GM18870 (cell line): Measurements from ENCODE around the gene SERPINH1.

Experiments used
- ATAC-seq: cut with Tn5 transposase; IDR thresholded peaks from one replicate; pipeline ENCODE4 v1.9.1; 2021; ENCODE audit warnings: moderate library complexity; ENCODE audit not compliant: unreplicated experiment

The SERPINH1 gene

DNA sequence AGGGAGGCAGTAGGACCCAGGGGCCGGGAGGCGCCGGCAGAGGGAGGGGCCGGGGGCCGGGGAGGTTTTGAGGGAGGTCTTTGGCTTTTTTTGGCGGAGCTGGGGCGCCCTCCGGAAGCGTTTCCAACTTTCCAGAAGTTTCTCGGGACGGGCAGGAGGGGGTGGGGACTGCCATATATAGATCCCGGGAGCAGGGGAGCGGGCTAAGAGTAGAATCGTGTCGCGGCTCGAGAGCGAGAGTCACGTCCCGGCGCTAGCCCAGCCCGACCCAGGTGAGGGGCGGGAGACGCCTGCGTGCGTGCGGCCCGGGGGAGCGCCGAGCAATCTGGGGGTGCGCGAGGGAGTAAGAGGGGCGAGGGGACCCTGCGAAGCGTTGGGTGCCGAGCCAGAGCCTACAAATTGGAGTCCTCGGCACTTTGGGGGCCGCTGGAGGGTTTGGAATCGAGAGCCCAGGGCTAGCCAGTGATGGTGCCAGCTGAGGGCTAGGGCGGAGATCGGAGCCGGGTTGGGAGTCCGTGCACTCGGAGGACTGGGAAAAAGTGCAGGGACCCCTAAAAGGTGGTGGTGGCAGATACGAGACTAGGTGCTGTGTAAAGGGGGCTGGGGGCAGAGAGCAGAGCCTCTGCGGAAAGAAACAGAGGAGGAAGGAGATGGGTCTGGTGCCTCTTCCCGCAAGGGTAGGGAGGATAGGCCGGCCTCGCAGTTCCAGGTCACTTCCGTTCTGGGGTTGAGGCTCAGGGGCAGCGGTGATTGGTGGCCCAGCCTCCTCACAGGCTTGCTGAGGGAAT lies at the start of gene SERPINH1:
Gene SERPINH1, plus strand, starts transcription at position 206 of the 788 bp plus-strand sequence. CDS start 4,097 bp downstream, outside the sequence.
- ATAC-seq: peak; percentile 76

DNA sequence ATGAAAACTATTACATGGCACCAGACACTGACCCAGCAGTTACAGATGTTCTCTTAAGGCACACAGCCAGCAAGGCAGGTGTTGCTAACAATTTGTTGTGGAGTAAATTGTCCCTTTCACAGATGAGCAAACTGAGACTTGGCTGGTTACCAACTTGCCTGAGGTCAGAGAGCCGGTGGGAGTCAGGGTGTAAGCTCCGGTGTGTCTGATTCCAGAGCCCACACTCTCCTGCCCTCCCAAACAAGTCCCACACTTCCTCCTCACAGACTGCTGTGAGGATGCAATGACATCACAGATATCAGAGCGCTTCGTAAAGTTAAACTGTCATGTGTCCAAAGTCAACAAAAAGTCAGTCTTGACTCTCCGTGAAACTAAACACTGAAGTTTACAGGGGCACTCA lies 48.8 kb upstream of the SERPINH1 start:
- ATAC-seq: no peak

DNA sequence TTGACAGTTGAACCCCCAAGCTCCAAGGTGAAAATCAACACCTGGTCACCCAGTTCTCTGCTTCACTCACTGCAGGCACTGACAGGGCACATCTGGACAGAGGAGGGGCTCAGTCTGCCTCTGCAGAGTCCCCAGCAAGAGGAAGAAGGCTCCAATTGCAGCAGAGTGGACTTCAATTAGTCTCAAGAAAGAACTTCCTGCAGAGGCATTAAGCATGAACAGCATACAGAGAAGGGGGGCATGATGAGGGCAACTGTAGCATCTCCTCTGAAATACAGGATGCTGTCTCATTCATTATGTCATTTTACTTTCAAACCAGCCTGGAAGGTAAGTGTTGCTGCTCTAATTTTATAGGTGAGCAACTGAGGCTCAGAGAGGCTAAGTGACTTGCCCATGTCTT lies 47.5 kb upstream of the SERPINH1 start:
- no peak for ATAC-seq

DNA sequence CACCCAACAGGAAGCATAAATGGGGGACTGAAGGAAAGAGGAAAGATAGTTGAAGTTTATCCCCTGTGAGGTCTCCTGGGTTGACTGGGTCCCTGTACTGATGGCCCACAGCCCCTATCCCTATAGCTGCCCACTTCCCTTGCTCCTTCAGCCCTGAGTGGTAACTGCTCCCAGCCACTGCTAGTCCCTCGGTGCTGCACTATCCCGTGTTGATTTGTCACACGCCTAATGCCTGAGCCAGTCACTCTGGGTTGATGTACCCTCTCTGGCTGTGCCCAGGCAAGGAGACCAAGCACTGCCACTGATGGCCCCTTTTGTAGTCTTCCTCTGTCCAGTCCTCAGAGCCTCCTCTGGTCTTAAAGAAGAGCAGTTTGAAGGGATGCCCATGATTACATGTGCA lies 45.9 kb upstream of the SERPINH1 start:
- no peak for ATAC-seq

DNA sequence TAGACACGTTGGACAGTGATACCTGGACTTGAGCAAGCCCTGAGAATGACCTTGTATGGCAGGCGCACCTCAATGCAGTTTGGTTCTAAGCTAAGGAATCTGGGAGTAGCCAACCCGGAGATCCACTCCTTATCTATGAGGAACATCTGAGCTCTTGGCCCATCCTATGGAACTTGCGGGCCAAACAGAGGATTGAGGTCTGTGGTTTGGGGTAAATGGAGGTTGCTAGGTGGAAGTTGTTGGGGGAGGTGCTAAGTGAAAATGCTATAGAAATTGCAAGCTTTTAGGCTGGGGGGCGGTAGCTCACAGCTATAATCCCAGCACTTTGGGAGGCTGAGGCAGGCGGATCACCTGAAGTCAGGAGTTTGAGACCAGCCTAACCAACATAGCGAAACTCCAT lies 45.2 kb upstream of the SERPINH1 start:
- ATAC-seq: no peak

DNA sequence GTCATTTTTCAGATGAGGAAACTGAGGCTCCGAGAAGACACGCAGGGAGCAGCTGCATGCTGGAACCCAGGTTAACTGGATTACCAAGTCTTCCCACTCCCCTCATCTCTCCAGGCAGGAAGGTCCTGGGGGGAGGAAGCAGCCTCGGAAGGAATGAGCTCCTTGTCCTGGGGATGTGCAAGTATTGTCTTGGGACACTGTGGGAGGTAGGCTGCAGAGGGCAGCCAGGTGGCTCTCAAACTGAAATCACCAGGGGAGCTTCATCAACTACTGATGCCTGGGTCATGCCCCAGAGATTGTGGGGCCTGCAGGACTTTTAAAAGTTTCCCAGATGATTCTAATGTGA lies 43.9 kb upstream of the SERPINH1 start:
- no peak for ATAC-seq

DNA sequence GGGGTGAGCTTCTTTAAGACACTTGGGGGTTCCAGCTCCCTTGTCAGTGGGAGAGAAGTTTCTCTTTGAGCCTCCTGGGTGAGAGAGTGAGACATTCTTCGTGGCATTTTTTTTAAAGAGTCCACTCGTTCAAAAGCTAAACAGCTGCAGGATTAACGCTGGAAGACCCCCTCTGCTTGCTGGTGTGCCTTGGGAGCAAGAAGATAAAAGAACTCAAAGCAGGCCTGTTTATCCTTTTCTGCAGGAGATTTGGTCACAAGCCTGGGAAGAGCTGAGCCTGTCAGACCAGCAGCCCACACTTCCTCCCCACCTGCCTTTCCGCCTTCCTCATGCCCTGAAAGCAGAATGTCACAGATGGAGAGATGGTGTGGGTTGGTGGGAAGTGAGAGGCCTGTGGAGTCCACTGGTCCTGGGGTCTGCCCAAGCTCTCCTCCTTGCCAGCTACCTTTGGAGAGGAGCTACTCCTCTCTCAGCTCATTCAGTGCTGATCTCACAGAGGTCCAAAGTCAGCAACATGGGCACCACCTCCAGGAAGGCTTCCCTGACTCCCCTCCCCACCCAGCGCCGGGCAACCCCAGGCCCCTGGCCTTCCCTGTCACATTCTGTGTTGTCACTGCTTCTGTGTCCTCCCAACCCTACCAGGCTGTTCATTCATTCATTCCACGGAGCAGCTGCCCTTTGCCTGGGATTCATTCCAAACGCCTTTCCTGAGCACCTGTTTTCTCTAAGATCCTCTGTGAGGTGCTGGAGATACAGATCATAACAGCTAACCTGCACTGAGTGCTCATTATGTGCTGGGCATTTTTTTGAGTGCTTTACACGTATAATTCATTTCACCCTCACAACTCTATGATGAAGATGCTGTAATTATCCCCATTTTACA lies 43.0 kb upstream of the SERPINH1 start:
- ATAC-seq: no peak

DNA sequence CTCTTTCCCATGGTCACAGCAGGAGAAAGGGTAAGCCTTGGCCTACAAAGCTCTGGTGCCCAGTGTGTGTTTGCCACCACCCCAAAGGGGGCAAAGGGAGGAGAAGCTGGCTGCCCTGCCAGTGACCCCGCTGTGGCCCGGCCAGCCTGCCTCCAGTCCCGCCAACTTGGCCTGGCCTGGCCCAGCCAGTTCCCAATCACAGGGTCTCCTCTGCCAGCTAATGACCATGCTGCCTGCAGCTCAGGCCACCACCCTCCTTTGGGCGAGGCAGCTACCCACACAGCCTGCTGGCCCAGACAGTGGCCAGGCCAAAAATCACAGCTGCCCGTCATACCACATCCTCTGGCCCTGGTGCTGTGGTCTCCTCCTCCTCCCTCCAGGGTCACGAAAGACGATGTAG lies 41.4 kb upstream of the SERPINH1 start:
- ATAC-seq: no peak

DNA sequence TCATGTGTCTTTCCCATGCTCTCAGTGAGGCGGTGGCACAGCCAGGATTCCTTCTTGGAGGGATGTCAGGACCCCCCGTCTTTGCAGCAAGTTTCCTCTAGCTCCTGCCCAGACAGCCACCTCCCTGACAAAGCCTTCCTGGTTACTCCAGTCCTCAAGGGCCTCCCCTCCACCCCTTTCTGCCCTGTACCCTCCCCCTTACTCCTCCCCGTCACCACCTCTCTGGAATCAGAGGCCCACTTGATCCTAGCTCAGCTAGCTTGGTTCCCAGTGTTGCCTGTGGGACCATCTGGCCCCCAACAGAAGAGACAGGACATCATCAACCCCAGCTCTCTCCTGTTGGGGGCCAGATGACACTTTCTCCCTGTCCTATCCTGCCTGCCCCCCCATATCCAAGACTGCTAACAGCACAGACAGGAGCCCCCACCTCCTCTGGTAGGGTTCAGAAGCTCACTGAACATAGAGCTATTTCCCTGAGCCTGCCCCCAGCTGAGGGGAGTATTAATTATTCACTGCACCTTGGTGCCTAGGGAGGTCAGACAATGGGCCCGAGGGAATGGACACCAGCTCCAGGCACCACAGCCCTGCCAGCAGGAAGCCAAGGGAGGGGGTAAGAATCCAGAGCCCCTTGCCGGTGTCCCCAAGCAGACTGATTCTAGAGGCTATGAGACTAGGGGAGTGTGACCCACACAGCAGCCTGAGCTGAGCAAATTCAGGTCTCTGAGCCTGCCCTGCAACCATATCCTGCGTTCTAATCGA lies 39.6 kb upstream of the SERPINH1 start:
- no peak for ATAC-seq

DNA sequence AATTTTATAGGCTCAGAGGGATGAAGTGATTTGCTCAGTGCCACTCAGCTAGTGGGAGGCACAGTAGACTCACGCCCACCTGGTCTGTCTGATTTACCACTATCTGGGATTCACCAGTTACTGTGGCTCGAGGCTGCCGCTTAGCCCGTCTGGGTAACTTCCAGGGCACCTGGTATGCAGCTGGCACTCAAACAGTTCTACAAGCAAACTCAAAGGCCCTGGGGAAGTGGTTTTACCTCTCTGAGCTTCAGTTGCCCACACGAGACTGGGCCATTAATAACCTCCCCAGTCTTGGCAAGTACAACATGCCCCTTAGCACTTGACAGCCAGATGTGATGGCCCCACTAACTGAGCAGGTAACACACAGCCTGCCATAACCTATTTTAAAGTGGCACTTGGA lies 38.9 kb upstream of the SERPINH1 start:
- no peak for ATAC-seq

GRCh38 chr11:75523811-75524664 lies 38.0 kb upstream of the SERPINH1 start:
- ATAC-seq: no peak

DNA sequence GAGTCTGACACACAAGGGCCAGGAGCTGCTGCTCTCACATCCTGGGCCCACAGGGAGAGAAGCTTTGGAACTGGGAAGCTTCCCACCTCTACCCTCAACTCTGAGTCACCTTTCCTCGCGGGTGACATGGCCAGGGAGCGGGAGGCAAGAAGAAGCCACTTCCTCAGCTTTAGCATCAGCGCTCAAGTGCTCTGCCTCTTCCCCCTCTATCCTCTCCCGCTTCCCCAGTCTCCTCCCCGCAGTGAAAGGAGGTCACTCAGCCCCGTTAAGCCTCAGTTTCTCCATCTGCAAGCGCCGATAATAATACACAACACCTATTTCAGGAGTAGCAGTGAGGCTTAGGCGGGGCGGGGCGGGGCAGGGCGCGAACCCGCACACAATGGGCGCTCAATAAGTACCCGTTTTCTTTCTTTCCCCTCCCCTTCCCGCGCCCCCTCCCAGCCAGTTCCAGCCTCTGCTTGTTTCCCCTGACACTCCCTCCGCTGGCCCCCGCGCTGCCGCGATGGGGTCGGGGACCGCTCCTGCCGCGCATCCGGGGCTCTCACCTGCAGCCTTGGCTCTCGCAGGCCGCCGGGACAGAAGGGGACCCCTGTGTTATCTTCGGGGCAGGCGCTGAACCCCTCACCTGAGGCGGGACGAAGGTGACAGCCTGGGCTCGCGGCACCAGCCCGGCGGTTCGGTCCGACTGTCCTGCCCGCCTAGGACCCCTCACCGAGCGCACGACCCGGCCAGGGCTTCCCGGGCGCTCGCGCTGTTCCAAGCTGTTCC lies 37.2 kb upstream of the SERPINH1 start:
- ATAC-seq: no peak

GRCh38 chr11:75525433-75526191 lies 36.4 kb upstream of the SERPINH1 start, which contains the start of gene GDPD5:
Gene GDPD5, minus strand, starts transcription at chr11:75525941. Its CDS starts 48,206 bp downstream, at chr11:75477735.
- ATAC-seq: peak; percentile 34

DNA sequence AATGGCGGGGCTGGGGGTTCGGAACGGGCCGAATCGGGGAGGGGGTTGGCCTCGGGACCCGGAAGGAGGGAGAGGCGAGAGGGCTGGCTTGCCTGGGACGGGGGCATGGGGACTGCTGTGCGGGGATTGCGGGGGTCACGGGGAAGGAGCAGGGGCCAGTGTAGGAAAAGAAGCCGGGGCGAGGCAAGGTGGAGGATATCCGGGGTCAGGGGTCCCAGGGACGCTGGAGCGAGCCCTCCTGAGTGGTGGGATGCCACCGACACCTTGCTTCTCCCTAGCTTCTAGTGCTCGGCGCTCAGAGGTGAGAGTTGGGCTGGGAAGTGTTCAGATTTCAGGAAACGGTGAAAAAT lies 35.9 kb upstream of the SERPINH1 start:
- ATAC-seq: no peak

GRCh38 chr11:75527130-75527529 lies 34.9 kb upstream of the SERPINH1 start:
- ATAC-seq: no peak

DNA sequence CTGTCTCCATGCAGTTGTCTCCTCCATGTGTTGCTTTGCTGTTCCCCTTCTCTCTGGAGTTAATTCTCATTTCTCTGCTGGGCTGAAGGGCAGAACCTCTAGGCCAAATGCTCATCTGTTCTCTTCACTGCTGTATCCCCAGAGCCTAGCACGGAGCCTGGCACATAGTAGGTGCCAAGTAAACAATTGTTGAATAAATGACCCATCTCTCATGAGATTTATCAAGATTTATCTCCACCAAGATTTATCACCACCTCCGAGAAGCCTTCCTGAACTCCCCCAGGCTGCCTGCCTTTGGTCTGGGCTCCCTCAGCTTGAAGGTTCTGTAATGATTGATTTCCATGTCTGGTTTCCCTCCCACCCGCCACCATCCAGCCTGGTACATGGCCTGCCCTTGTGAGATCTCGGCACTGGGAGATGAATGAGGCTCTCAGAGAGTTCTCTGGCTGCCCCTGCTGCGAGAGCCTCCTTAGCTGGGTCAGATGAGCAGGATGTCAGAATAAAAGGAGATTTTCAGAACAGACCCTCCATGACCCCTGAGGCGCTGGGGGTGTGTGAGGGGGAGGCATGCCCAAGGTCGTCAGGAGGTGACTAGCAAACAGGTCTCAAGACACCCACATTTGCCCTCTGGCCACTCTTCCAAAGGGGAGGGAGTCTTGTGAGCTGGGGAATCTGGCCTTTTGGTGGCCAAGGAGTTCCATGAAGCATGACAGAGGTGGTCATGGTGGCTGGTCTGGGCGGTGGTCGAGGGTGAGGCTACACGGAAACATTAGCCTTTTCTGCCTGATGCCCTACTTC lies 33.9 kb upstream of the SERPINH1 start:
- ATAC-seq: no peak

DNA sequence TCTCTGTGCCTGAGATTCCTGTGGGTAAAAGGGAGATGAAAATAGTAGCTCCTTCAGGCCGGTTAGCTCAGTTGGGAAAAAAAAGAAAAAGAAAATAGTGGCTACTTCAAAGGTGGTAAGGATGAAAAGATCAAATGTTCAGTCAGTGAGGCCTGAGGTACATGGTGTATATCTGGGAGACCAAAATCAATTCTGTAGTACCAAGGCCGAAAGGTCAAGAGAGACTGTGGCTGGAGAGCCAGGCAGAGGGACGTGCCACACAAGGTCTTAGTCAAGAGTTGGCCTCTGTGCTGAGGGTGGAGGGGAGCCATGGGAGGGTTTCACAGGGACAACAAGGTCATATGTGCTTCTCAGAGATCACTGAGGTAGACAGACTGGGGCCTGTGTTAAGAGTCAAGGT lies 31.5 kb upstream of the SERPINH1 start:
- no peak for ATAC-seq

- no peak for ATAC-seq
Measured at GRCh38 chr11:75531325-75531724, 30.7 kb upstream of the SERPINH1 start.
